ENCODE data around the gene HJV. TPM values are rescaled to one million over a fixed set of nuclear protein-coding genes. Genes with fewer than 3 reads are reported as not detected.

Gene HJV
- total RNA-seq, 1 experiment from 2014 or later = not detected

- intact Hi-C loops (cut with micrococcal nuclease) = loop anchor here (5.0 kb wide), 1 partner anchor 83 kb away; no protein-coding TSS in a partner anchor
- CTCF ChIA-PET = no interaction called here
- POLR2A ChIA-PET = no interaction called here
Observed at GRCh38 chr1:145975216-145975615, 46.3 kb downstream of the HJV start.

More at GRCh38 chr1:145975216-145975615, 46.3 kb downstream of the HJV start:
- ATAC-seq (no peak), DNase-seq (ENCODE audit: low read depth, low spot score) (no peak)
- no peaks in the 10 kb centered on the region for H3K79me2 ChIP-seq (ENCODE audit: insufficient read depth, low read length)
- RAD21 ChIA-PET (ENCODE audit: low non-redundant PET in 1 of 2, low total read pairs in 2 of 2, uncharacterized antibody in 2 of 2, unreplicated experiment in 2 of 2) = no interaction called here
- H4K20me1 ChIP-seq (ENCODE audit: insufficient read depth) = no peaks in the 10 kb centered on the region
- H2AFZ ChIP-seq (ENCODE audit: low read depth, low read length, poor library complexity, severe bottlenecking) = no peak overlapping the region
- no peak overlapping the region for H3K4me2 ChIP-seq (ENCODE audit: low read length)
- peaks cover 24 to 32% of the 10 kb centered on the region in 2 experiments for H3K4me1 ChIP-seq (ENCODE audit: control insufficient read depth in 1 of 2, insufficient read depth in 2 of 2, low read length in 2 of 2)
- H3K9ac ChIP-seq (ENCODE audit: low read length) = no peak overlapping the region
- H3K27me3 ChIP-seq (ENCODE audit: insufficient read depth, low read length) = no peaks in the 10 kb centered on the region
- BruUV-seq (replicated peaks) = no TSS peak
- H3K9me2 ChIP-seq (ENCODE audit: insufficient read depth) = no peaks in the 10 kb centered on the region
- H3K4me3 ChIP-seq (replicated peaks in 1 of 2; ENCODE audit: low read depth in 1 of 2, low read length in 2 of 2) = no peak overlapping the region
- no peaks in the 10 kb centered on the region for H3K36me3 ChIP-seq (ENCODE audit: control insufficient read depth in 1 of 2, insufficient read depth in 2 of 2, low read length in 2 of 2)
- TF ChIP-seq SIN3A (IDR thresholded peaks at IDR 0.05; ENCODE audit: low read depth) (no peak), ATF3 (IDR thresholded peaks at IDR 0.05) (no peak), MAX (IDR thresholded peaks at IDR 0.05) (no peak), ZNF274 (IDR thresholded peaks at IDR 0.05; ENCODE audit: low read depth, low read length) (no peak), SRF (IDR thresholded peaks at IDR 0.05; ENCODE audit: low read depth) (no peak), ZBTB33 (IDR thresholded peaks at IDR 0.05; ENCODE audit: extremely low read depth, insufficient replicate concordance, low read length) (no peak), JUND (IDR thresholded peaks at IDR 0.05) (no peak), CTCF (IDR thresholded peaks at IDR 0.05 in 2 of 3, conservative IDR thresholded peaks at IDR 0.05 in 1 of 3; ENCODE audit: borderline replicate concordance in 1 of 3, insufficient read depth in 1 of 3, low read depth in 2 of 3, low read length in 2 of 3) (no peak), EGR1 (IDR thresholded peaks at IDR 0.05; ENCODE audit: low read depth) (no peak), ELF1 (IDR thresholded peaks at IDR 0.05; ENCODE audit: borderline replicate concordance, low read depth) (no peak), CBX3 (IDR thresholded peaks at IDR 0.05; ENCODE audit: low read depth) (no peak), SP1 (IDR thresholded peaks at IDR 0.05; ENCODE audit: low read depth) (no peak), CEBPB (IDR thresholded peaks at IDR 0.05; ENCODE audit: low read depth) (no peak), YY1 (IDR thresholded peaks at IDR 0.05; ENCODE audit: extremely low read depth, insufficient replicate concordance, low read depth, low read length) (no peak), EZH2 (IDR thresholded peaks at IDR 0.05) (no peak), ZFX (IDR thresholded peaks at IDR 0.05) (no peak), RAD21 (IDR thresholded peaks at IDR 0.05; ENCODE audit: low read depth) (no peak), EZH2phosphoT487 (IDR thresholded peaks at IDR 0.05; ENCODE audit: borderline replicate concordance) (no peak)
- no peaks in the 10 kb centered on the region for H3K9me3 ChIP-seq (ENCODE audit: control insufficient read depth in 1 of 2, insufficient read depth in 1 of 2, low read depth in 1 of 2, low read length in 2 of 2)
- H3K27ac ChIP-seq (ENCODE audit: low read depth, low read length) = no peak overlapping the region
